ENCODE measurements around the gene NUP98.
"Not testable (repeated sequence)": the region's sequence is repeated elsewhere in the genome, so short reads cannot be mapped to it uniquely, and the experiment has no call there.

The NUP98 gene

GRCh38 chr11:3825473-3826154, 28.3 kb upstream of the NUP98 start:
- no peak for DNase-seq

GRCh38 chr11:3824714-3825472, 27.5 kb upstream of the NUP98 start:
- peak; percentile 92 for DNase-seq

- DNase-seq, result no peak
These were observed 26.6 kb upstream of the NUP98 start for GRCh38 chr11:3823762-3824506.

- DNase-seq, result no peak
These were observed 25.9 kb upstream of the NUP98 start for GRCh38 chr11:3823303-3823702.

- no peak for DNase-seq
These were observed 25.0 kb upstream of the NUP98 start for GRCh38 chr11:3822312-3822711.

- no peak for DNase-seq
These were observed 23.6 kb upstream of the NUP98 start for GRCh38 chr11:3820971-3821370.

GRCh38 chr11:3817181-3817800, 19.9 kb upstream of the NUP98 start:
- DNase-seq, result no peak

- DNase-seq, result no peak
These were observed 19.3 kb upstream of the NUP98 start for GRCh38 chr11:3816673-3817072.

GRCh38 chr11:3815845-3816244, 18.5 kb upstream of the NUP98 start:
- no peak for DNase-seq

- not testable (repeated sequence) for DNase-seq
These were observed 17.5 kb upstream of the NUP98 start for GRCh38 chr11:3814832-3815231.

GRCh38 chr11:3810951-3811350, 13.6 kb upstream of the NUP98 start:
- no peak for DNase-seq

GRCh38 chr11:3810446-3810845, 13.1 kb upstream of the NUP98 start:
- no peak for DNase-seq

GRCh38 chr11:3809624-3809928, 12.2 kb upstream of the NUP98 start:
- no peak for DNase-seq

- DNase-seq, result peak; percentile 78
These were observed 11.7 kb upstream of the NUP98 start for GRCh38 chr11:3808861-3809623.

GRCh38 chr11:3807909-3808860, 10.8 kb upstream of the NUP98 start, which contains the start of gene PGAP2:
Gene PGAP2 (plus strand): TSS chr11:3808560. CDS start chr11:3811260, 2,700 bp downstream.
- DNase-seq, result peak; percentile 86

GRCh38 chr11:3803726-3804495, 6.6 kb upstream of the NUP98 start:
- no peak for DNase-seq

GRCh38 chr11:3802011-3802790, 4.8 kb upstream of the NUP98 start:
- DNase-seq, result no peak

GRCh38 chr11:3799873-3800272, 2.5 kb upstream of the NUP98 start:
- DNase-seq, result no peak

GRCh38 chr11:3799143-3799542, 1.8 kb upstream of the NUP98 start:
- DNase-seq, result peak; percentile 10

Data from activated effector memory CD4-positive, alpha-beta T cell treated with anti-CD3 and anti-CD28 coated beads, Interleukin-2, amount 50 U/mL, for 16 hours (primary cell).